ENCODE measurements around the gene DNAJA3. TPM values are rescaled to one million over a fixed set of nuclear protein-coding genes. Genes with fewer than 3 reads are reported as not detected.

The DNAJA3 gene
- total and polyA plus RNA-seq, 10 of the 15 experiments (the other 5 are each of a cell fraction or from before 2014, with no cell fraction given): 8.4 to 141 (median 60.8) TPM

DNA sequence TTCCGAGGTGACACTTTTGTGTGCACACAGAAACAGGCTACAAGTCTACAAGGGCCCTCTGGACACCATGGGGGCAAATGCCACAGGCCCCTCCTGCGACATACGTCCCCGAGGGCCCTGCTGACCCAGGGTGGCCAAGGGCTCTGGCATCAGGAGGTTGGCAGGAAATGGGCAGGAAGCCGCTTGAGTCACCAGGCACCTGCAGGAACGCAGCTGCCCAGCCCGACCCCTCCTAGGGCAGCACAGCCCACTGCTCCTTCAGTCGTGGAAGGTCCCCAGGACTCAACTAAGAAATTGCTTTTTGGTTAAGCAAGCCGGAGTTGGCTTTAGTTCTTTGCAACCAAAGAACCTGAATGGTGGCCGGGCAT lies 17.4 kb upstream of the DNAJA3 start:
- no peak overlapping the region for H2AFZ ChIP-seq (ENCODE audit: control insufficient read depth, low read depth, low read length)
- WGBS (ENCODE audit: insufficient coverage, insufficient replicate concordance, low lambda C conversion rate, missing lambda C conversion rate): 90% methylated on average over 10 of the region's 10 CpGs
- no peak for DNase-seq (ENCODE audit: low read depth, low spot score)
- no peak overlapping the region for H3K4me3 ChIP-seq
- intact Hi-C loops (cut with micrococcal nuclease; ENCODE audit: unreplicated experiment) (no loop called here), in situ Hi-C loops (cut with MboI) (no loop called here)
- H3K9ac ChIP-seq (ENCODE audit: control insufficient read depth, insufficient read depth, low read length): no peak overlapping the region
- ChIA-PET RAD21 (ENCODE audit: unreplicated experiment) (no interaction called here), POLR2A (interaction anchor here (1.4 kb wide), 1 partner anchor 82 kb away, joined by 3 read pairs; no protein-coding TSS in a partner anchor), CTCF (no interaction called here), SMC1A (ENCODE audit: uncharacterized antibody, unreplicated experiment) (no interaction called here)
- H3K4me1 ChIP-seq (ENCODE audit: control insufficient read depth, insufficient read depth, low read length): peaks cover 6% of the 10 kb centered on the region; the same call in 1 of the 2 replicates
- H3K36me3 ChIP-seq (ENCODE audit: control insufficient read depth in 2 of 2, insufficient read depth in 2 of 2, low read length in 1 of 2): peaks cover 26 to 39% of the 10 kb centered on the region in 2 experiments
- ATAC-seq: no peak
- H3K9me3 ChIP-seq (replicated peaks; ENCODE audit: control insufficient read depth, insufficient read depth, low read length): no peaks in the 10 kb centered on the region
- FAIRE-seq: no peak
- H3K27ac ChIP-seq (ENCODE audit: control insufficient read depth, insufficient read depth): no peak overlapping the region
- no peak overlapping the region for H3K4me2 ChIP-seq (ENCODE audit: control insufficient read depth, insufficient read depth)
- peaks cover 13% of the 10 kb centered on the region for H3K79me2 ChIP-seq (ENCODE audit: control insufficient read depth, insufficient read depth, low read length)
- no TSS peak for BruUV-seq (replicated peaks)
- no peaks in the 10 kb centered on the region for H3K27me3 ChIP-seq (replicated peaks in 1 of 2; ENCODE audit: control insufficient read depth in 2 of 2, insufficient read depth in 2 of 2, low read length in 1 of 2)
- no peak for TF ChIP-seq YY1 (IDR thresholded peaks at IDR 0.05; ENCODE audit: low read depth, low read length)
- TF ChIP-seq, protein P1, sequence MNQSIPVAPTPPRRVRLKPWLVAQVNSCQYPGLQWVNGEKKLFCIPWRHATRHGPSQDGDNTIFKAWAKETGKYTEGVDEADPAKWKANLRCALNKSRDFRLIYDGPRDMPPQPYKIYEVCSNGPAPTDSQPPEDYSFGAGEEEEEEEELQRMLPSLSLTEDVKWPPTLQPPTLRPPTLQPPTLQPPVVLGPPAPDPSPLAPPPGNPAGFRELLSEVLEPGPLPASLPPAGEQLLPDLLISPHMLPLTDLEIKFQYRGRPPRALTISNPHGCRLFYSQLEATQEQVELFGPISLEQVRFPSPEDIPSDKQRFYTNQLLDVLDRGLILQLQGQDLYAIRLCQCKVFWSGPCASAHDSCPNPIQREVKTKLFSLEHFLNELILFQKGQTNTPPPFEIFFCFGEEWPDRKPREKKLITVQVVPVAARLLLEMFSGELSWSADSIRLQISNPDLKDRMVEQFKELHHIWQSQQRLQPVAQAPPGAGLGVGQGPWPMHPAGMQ (IDR thresholded peaks at IDR 0.05; ENCODE audit: borderline replicate concordance): no peak
- TF ChIP-seq CREB1 (IDR thresholded peaks at IDR 0.05; ENCODE audit: low read depth): no peak
- TF ChIP-seq, protein P2, sequence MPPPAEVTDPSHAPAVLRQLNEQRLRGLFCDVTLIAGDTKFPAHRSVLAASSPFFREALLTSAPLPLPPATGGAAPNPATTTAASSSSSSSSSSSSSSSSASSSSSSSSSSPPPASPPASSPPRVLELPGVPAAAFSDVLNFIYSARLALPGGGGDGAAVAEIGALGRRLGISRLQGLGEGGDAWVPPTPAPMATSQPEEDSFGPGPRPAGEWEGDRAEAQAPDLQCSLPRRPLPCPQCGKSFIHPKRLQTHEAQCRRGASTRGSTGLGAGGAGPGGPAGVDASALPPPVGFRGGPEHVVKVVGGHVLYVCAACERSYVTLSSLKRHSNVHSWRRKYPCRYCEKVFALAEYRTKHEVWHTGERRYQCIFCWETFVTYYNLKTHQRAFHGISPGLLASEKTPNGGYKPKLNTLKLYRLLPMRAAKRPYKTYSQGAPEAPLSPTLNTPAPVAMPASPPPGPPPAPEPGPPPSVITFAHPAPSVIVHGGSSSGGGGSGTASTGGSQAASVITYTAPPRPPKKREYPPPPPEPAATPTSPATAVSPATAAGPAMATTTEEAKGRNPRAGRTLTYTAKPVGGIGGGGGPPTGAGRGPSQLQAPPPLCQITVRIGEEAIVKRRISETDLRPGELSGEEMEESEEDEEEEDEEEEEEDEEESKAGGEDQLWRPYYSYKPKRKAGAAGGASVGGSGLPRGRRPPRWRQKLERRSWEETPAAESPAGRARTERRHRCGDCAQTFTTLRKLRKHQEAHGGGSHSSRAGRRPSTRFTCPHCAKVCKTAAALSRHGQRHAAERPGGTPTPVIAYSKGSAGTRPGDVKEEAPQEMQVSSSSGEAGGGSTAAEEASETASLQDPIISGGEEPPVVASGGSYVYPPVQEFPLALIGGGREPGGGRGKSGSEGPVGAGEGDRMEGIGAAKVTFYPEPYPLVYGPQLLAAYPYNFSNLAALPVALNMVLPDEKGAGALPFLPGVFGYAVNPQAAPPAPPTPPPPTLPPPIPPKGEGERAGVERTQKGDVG (CRISPR knock-in tag; IDR thresholded peaks at IDR 0.05): no peak
- H4K20me1 ChIP-seq (ENCODE audit: control insufficient read depth, insufficient read depth): peaks cover 5% of the 10 kb centered on the region

All from GM12878 (cell line).